Measurements from ENCODE around the gene DTNB. TPM values are rescaled to one million over a fixed set of nuclear protein-coding genes. Genes with fewer than 3 reads are reported as not detected.

The DTNB gene
- polyA plus RNA-seq, 1 donor from 2014 or later, result 22.5 TPM

- Histone ChIP-seq H3K79me2 (replicated peaks; ENCODE audit: insufficient read depth, low read length) (no peaks in the 10 kb centered on the region), H3K27me3 (ENCODE audit: insufficient read depth, low read depth, low read length) (no peaks in the 10 kb centered on the region), H4K20me1 (ENCODE audit: insufficient read depth) (no peaks in the 10 kb centered on the region), H2AFZ (ENCODE audit: low read depth, low read length) (no peak overlapping the region), H3K9me2 (ENCODE audit: insufficient read depth, low read length) (no peaks in the 10 kb centered on the region), H3K27ac (ENCODE audit: low read length) (no peak overlapping the region), H3F3A (ENCODE audit: insufficient read depth, low read length, poor library complexity, severe bottlenecking) (no peaks in the 10 kb centered on the region), H3K4me2 (ENCODE audit: low read length) (no peak overlapping the region), H3K36me3 (ENCODE audit: insufficient read depth, low read length) (peaks cover 4% of the 10 kb centered on the region), H3K9me3 (ENCODE audit: low read length) (peaks cover 12% of the 10 kb centered on the region), H3K9ac (ENCODE audit: low read length) (no peak overlapping the region), H3K4me3 (ENCODE audit: low read length) (no peak overlapping the region)
- TF ChIP-seq EP300 (conservative IDR thresholded peaks at IDR 0.05; ENCODE audit: poor library complexity, severe bottlenecking) (no peak), POLR2AphosphoS5 (IDR thresholded peaks at IDR 0.05) (no peak), REST (IDR thresholded peaks at IDR 0.05; ENCODE audit: borderline replicate concordance) (no peak), EZH2 (IDR thresholded peaks at IDR 0.05; ENCODE audit: borderline replicate concordance, insufficient read depth, low read length, poor library complexity, severe bottlenecking) (no peak), TAF1 (IDR thresholded peaks at IDR 0.05; ENCODE audit: low read depth) (no peak)
These were observed 193.6 kb downstream of the DTNB start for GRCh38 chr2:25479761-25480160.

- no peaks in the 10 kb centered on the region for H3F3A ChIP-seq (ENCODE audit: insufficient read depth, low read length, poor library complexity, severe bottlenecking)
- H3K4me2 ChIP-seq (ENCODE audit: low read length), result no peak overlapping the region
- no peaks in the 10 kb centered on the region for H3K9me2 ChIP-seq (ENCODE audit: insufficient read depth, low read length)
- H2AFZ ChIP-seq (ENCODE audit: low read depth, low read length), result no peak overlapping the region
- H3K27me3 ChIP-seq (ENCODE audit: insufficient read depth, low read depth, low read length), result no peaks in the 10 kb centered on the region
- no peaks in the 10 kb centered on the region for H3K79me2 ChIP-seq (replicated peaks; ENCODE audit: insufficient read depth, low read length)
- H3K27ac ChIP-seq (ENCODE audit: low read length), result no peak overlapping the region
- no peak overlapping the region for H3K4me3 ChIP-seq (ENCODE audit: low read length)
- peaks cover 1% of the 10 kb centered on the region for H3K36me3 ChIP-seq (ENCODE audit: insufficient read depth, low read length)
- H3K9me3 ChIP-seq (ENCODE audit: low read length), result peaks cover 12% of the 10 kb centered on the region
- H3K9ac ChIP-seq (ENCODE audit: low read length), result no peak overlapping the region
- TF ChIP-seq EZH2 (IDR thresholded peaks at IDR 0.05; ENCODE audit: borderline replicate concordance, insufficient read depth, low read length, poor library complexity, severe bottlenecking) (no peak), POLR2AphosphoS5 (IDR thresholded peaks at IDR 0.05) (no peak), RAD21 (conservative IDR thresholded peaks at IDR 0.05) (no peak), TAF1 (IDR thresholded peaks at IDR 0.05; ENCODE audit: low read depth) (no peak), EP300 (conservative IDR thresholded peaks at IDR 0.05; ENCODE audit: poor library complexity, severe bottlenecking) (no peak), REST (IDR thresholded peaks at IDR 0.05; ENCODE audit: borderline replicate concordance) (no peak), MXI1 (conservative IDR thresholded peaks at IDR 0.05; ENCODE audit: poor library complexity, severe bottlenecking) (no peak), SMC3 (conservative IDR thresholded peaks at IDR 0.05; ENCODE audit: poor library complexity) (no peak)
- TF ChIP-seq, protein P1, sequence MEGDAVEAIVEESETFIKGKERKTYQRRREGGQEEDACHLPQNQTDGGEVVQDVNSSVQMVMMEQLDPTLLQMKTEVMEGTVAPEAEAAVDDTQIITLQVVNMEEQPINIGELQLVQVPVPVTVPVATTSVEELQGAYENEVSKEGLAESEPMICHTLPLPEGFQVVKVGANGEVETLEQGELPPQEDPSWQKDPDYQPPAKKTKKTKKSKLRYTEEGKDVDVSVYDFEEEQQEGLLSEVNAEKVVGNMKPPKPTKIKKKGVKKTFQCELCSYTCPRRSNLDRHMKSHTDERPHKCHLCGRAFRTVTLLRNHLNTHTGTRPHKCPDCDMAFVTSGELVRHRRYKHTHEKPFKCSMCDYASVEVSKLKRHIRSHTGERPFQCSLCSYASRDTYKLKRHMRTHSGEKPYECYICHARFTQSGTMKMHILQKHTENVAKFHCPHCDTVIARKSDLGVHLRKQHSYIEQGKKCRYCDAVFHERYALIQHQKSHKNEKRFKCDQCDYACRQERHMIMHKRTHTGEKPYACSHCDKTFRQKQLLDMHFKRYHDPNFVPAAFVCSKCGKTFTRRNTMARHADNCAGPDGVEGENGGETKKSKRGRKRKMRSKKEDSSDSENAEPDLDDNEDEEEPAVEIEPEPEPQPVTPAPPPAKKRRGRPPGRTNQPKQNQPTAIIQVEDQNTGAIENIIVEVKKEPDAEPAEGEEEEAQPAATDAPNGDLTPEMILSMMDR (IDR thresholded peaks at IDR 0.05; ENCODE audit: poor library complexity, severe bottlenecking), result no peak
- no peaks in the 10 kb centered on the region for H4K20me1 ChIP-seq (ENCODE audit: insufficient read depth)
These were observed 194.6 kb downstream of the DTNB start for GRCh38 chr2:25478736-25479135.
